HepG2 (cell line): ENCODE measurements around the gene SRSF10. TPM values are rescaled to one million over a fixed set of nuclear protein-coding genes. Genes with fewer than 3 reads are reported as not detected.
A peak's percentile ranks its signal among the peaks of the same experiment; 100 is the strongest.

Experiments used
- ATAC-seq: fragments of 200-7000 bp; cut with Tn5 transposase; 3 replicates; pipeline ENCODE4 v1.9.1; 2020; ENCODE audit warnings: mild to moderate bottlenecking, moderate library complexity
- BruUV-seq: library from RNA; stranded (reverse); fragments of 400-500 nt; replicated peaks from 2 replicates; lab custom pipeline; 2021; lab: Mats Ljungman, UMichigan
- CTCF ChIA-PET: fragments of 300-600 bp; formaldehyde crosslinking; extraction: SDS; loops from one replicate; lab custom pipeline; 2021; ENCODE audit warnings: low total read pairs, inconsistent platforms, low intra/inter-chr PET ratio; lab: Yijun Ruan, JAX
- POLR2A ChIA-PET: fragments of 350-600 bp; sonication (Branson Sonifier 250); formaldehyde crosslinking; loops from one replicate; lab custom pipeline; 2020; ENCODE audit warnings: antibody characterized with exemption, inconsistent platforms; lab: Yijun Ruan, JAX
- DNase-seq: peaks from one replicate; pipeline ENCODE4 v3.0.0-alpha.2; 2015; ENCODE audit warnings: low spot score
- FAIRE-seq: peaks from 3 replicates; lab custom pipeline; 2011; peaks lifted over from hg19 to GRCh38; lab: Jason Lieb, UNC
- H2AFZ ChIP-seq: one replicate; pipeline ENCODE4 v1.6.1; 2011; ENCODE audit warnings: low read length, inconsistent platforms
- H3K27ac ChIP-seq: fragments of 300-600 bp; 3 replicates; pipeline ENCODE4 v1.8.0; 2011; ENCODE audit warnings: mixed run types, mild to moderate bottlenecking, mixed read lengths, low read length, inconsistent platforms; ENCODE audit not compliant: insufficient read depth; ENCODE audit errors: extremely low read length
- H3K27me3 ChIP-seq, 2 experiments: fragments of 200-600 bp in 1 of 2; 2 replicates in 1 of 2; 3 replicates in 1 of 2; pipeline versions ENCODE4 v1.6.0 to v1.8.0; 2011; ENCODE audit warnings: low read length in 2 of 2, mild to moderate bottlenecking in 2 of 2, moderate library complexity in 2 of 2, inconsistent platforms in 1 of 2; ENCODE audit not compliant: insufficient read depth in 2 of 2, control insufficient read depth in 1 of 2
- H3K36me3 ChIP-seq, 2 experiments: fragments of 200-600 bp in 1 of 2; replicated peaks in 1 of 2; 2 replicates in 1 of 2; 3 replicates in 1 of 2; pipeline versions ENCODE4 v1.5.1 to v1.8.0; 2011; ENCODE audit warnings: low read length in 2 of 2, inconsistent platforms in 1 of 2; ENCODE audit not compliant: insufficient read depth in 2 of 2, control insufficient read depth in 1 of 2
- H3K4me1 ChIP-seq: 2 replicates; pipeline ENCODE4 v1.5.1; 2012; ENCODE audit warnings: low read length, inconsistent platforms; ENCODE audit not compliant: insufficient read depth
- H3K4me2 ChIP-seq: 2 replicates; pipeline ENCODE4 v1.6.0; 2011; ENCODE audit warnings: low read depth, low read length, inconsistent platforms
- H3K4me3 ChIP-seq, 3 experiments: fragments of 200-600 bp in 1 of 3; sonication (generic), shearing (Covaris generic) in 1 of 3; replicated peaks in 1 of 3; 2 replicates each; pipeline ENCODE4 v1.5.1; 2011 to 2016; ENCODE audit warnings: low read length in 3 of 3, inconsistent platforms in 2 of 3, low read depth in 2 of 3, mild to moderate bottlenecking in 2 of 3, control low read depth in 1 of 3, mixed read lengths in 1 of 3; ENCODE audit not compliant: insufficient read depth in 1 of 3
- H3K79me2 ChIP-seq: one replicate; pipeline ENCODE4 v1.6.1; 2011; ENCODE audit warnings: low read length, inconsistent platforms; ENCODE audit not compliant: insufficient read depth
- H3K9ac ChIP-seq: 2 replicates; pipeline ENCODE4 v1.6.0; 2011; ENCODE audit warnings: mild to moderate bottlenecking, low read depth, low read length, inconsistent platforms; ENCODE audit not compliant: insufficient read depth
- H3K9me3 ChIP-seq: 2 replicates; pipeline ENCODE4 v1.5.1; 2012; ENCODE audit warnings: mild to moderate bottlenecking, low read length
- H4K20me1 ChIP-seq: 2 replicates; pipeline ENCODE4 v1.6.0; 2011; ENCODE audit warnings: inconsistent platforms, mild to moderate bottlenecking, low read length, moderate library complexity; ENCODE audit not compliant: insufficient read depth
- CCAR2 ChIP-seq: fragments of 200-400 bp; formaldehyde crosslinking; optimal IDR thresholded peaks from 2 replicates; pipeline ENCODE3; 2018; ENCODE audit warnings: low read depth, mild to moderate bottlenecking, low read length, moderate library complexity
- HBP1 ChIP-seq: IDR thresholded peaks from 2 replicates; pipeline ENCODE4 v1.6.1; 2016; ENCODE audit warnings: low read depth, control low read depth
- MBD4 ChIP-seq: IDR thresholded peaks from 2 replicates; pipeline ENCODE4 v1.6.1; 2012; ENCODE audit warnings: low read length, inconsistent platforms, borderline replicate concordance
- MYNN ChIP-seq: sonication (generic); formaldehyde crosslinking; IDR thresholded peaks from 2 replicates; pipeline ENCODE4 v1.4.0; 2020; ENCODE audit warnings: mild to moderate bottlenecking, low read depth, missing genetic modification reagents
- NCOA2 ChIP-seq: sonication (generic); formaldehyde crosslinking; IDR thresholded peaks from 2 replicates; pipeline ENCODE4 v1.8.0; 2022; ENCODE audit warnings: inconsistent platforms
- PBX3 ChIP-seq: sonication (generic); formaldehyde crosslinking; IDR thresholded peaks from 2 replicates; pipeline ENCODE4 v1.8.1; 2023; ENCODE audit warnings: missing genetic modification reagents, inconsistent platforms, borderline replicate concordance
- POLR2A ChIP-seq, 2 experiments: IDR thresholded peaks; 2 replicates each; pipeline ENCODE4 v1.6.1; 2011; ENCODE audit warnings: low read depth in 2 of 2, low read length in 2 of 2, mild to moderate bottlenecking in 1 of 2, moderate library complexity in 1 of 2; ENCODE audit not compliant: insufficient read depth in 1 of 2
- POLR2AphosphoS5 ChIP-seq: IDR thresholded peaks from 2 replicates; pipeline ENCODE4 v1.6.1; 2012; ENCODE audit warnings: low read depth, low read length
- POLR2G ChIP-seq: fragments of 200-400 bp; formaldehyde crosslinking; IDR thresholded peaks from 2 replicates; pipeline ENCODE4 v1.6.1; 2018; ENCODE audit warnings: mild to moderate bottlenecking, low read depth, low read length, moderate library complexity
- RBM22 ChIP-seq: fragments of 200-400 bp; formaldehyde crosslinking; optimal IDR thresholded peaks from 2 replicates; pipeline ENCODE3; 2017; ENCODE audit warnings: mild to moderate bottlenecking, low read length, moderate library complexity
- SNRNP70 ChIP-seq: fragments of 200-400 bp; formaldehyde crosslinking; IDR thresholded peaks from 2 replicates; pipeline ENCODE4 v1.6.1; 2017; ENCODE audit warnings: mild to moderate bottlenecking, low read depth, low read length, moderate library complexity
- ZBTB10 ChIP-seq: sonication (generic); formaldehyde crosslinking; IDR thresholded peaks from 2 replicates; pipeline ENCODE4 v1.4.0; 2020; ENCODE audit warnings: missing genetic modification reagents, borderline replicate concordance
- ZNF441 ChIP-seq: sonication (generic); formaldehyde crosslinking; IDR thresholded peaks from 2 replicates; pipeline ENCODE4 v1.7.0; 2021; ENCODE audit warnings: missing genetic modification reagents, borderline replicate concordance
- WGBS: methylation state at CpG from one replicate; pipeline ENCODE4 v1.1.6; 2017; ENCODE audit warnings: low lambda C conversion rate; 5-methylcytosine and 5-hydroxymethylcytosine counted together
- in situ Hi-C: cut with HindIII; loops from 2 replicates; pipeline ENCODE4 v1.10.0; 2017; ENCODE audit warnings: low pct_unique_long_range_greater_than_20kb; ENCODE audit not compliant: extremely low pct_ligation_motif_present
- intact Hi-C: fragments of 100-400 bp; cut with micrococcal nuclease; formaldehyde crosslinking; loops from one replicate; pipeline ENCODE4 v1.10.0; 2022; ENCODE audit not compliant: unreplicated experiment
- polyA plus RNA-seq, 8 experiments: library from polyadenylated mRNA; depleted of rRNA in 3 of 8; stranded (reverse) in 7 of 8; unstranded in 1 of 8; fragments of >200 nt; fragmentation: Illumina TruSeq in 4 of 8; extraction: Trizol in 4 of 8; gene quantifications; 2 replicates each; pipeline versions ENCODE4 v1.2.1 to v1.2.3, GENCODE V29; 2011 to 2016; ENCODE audit warnings: low read depth in 4 of 8, missing spikeins in 1 of 8, mixed read lengths in 1 of 8; ENCODE audit not compliant: insufficient read depth in 1 of 8
- total RNA-seq, 5 experiments: library from RNA; depleted of rRNA; stranded (reverse); fragments of >200 nt; fragmentation: Illumina TruSeq; extraction: Trizol; gene quantifications; 2 replicates each; pipeline ENCODE4 v1.2.3, GENCODE V29; 2016; ENCODE audit warnings: low read depth in 1 of 5

The SRSF10 gene
- total and polyA plus RNA-seq, 2 of the 13 experiments (the other 11 are each of a cell fraction or from before 2014, with no cell fraction given) = 126 to 186 TPM

GRCh38 chr1:23964235-23964668, 15.9 kb downstream of the SRSF10 start:
- in situ Hi-C loops (no loop called here), intact Hi-C loops (no loop called here)
- ATAC-seq (no peak), FAIRE-seq (no peak), DNase-seq (no peak)
- no TSS peak for BruUV-seq
- no peak for TF ChIP-seq HBP1 (CRISPR knock-in tag)
- TF ChIP-seq ZNF441 (CRISPR knock-in tag) = no peak
- TF ChIP-seq PBX3 (CRISPR knock-in tag) = no peak
- TF ChIP-seq POLR2G = 0 out of 2 replicates have a peak, but pooled peaks have one; percentile 52
- TF ChIP-seq NCOA2 (CRISPR knock-in tag) = 0 out of 2 replicates have a peak, but pooled peaks have one; percentile 1
- peak; percentile 93 for TF ChIP-seq RBM22
- TF ChIP-seq CCAR2 = no peak
- TF ChIP-seq MBD4 = peak; percentile 58
- TF ChIP-seq SNRNP70 = 0 out of 2 replicates have a peak, but pooled peaks have one; percentile 4
- TF ChIP-seq POLR2AphosphoS5 = peak; percentile 62
- TF ChIP-seq ZBTB10 (CRISPR knock-in tag) = no peak
- no peak for TF ChIP-seq MYNN
- peak; percentile 10 to 26; a peak in 1 of 4 replicates for TF ChIP-seq POLR2A (IDR thresholded peaks at IDR 0.05; ENCODE audit: insufficient read depth in 1 of 2, low read depth in 2 of 2, low read length in 2 of 2)
- no peaks in the 10 kb centered on the region for H3K4me1 ChIP-seq
- ChIA-PET POLR2A (interaction anchor here (0.6 to 2.7 kb wide), 9 partner anchors 8 to 186 kb away, joined by 3 to 21 read pairs (median 5); partner anchors contain the start of genes PITHD1 and SRSF10), CTCF (no interaction called here)
- H3K9ac ChIP-seq = no peak overlapping the region
- peaks cover 0 to 4% of the 10 kb centered on the region in 2 experiments; a peak in 1 of 5 replicates for H3K27me3 ChIP-seq
- peaks cover 26% of the 10 kb centered on the region for H3K79me2 ChIP-seq
- H3K9me3 ChIP-seq = no peaks in the 10 kb centered on the region
- no peak overlapping the region for H3K4me2 ChIP-seq
- no peak overlapping the region for H2AFZ ChIP-seq
- H3K4me3 ChIP-seq = no peak overlapping the region
- WGBS = 95% methylated on average over 3 of the region's 3 CpGs
- H3K36me3 ChIP-seq = peaks cover 0 to 9% of the 10 kb centered on the region in 2 experiments; a peak in 4 of 5 replicates
- peaks cover 21% of the 10 kb centered on the region; the same call in 1 of the 2 replicates for H4K20me1 ChIP-seq
- H3K27ac ChIP-seq = no peak overlapping the region
